Progenitor cell of endocrine pancreas (in vitro differentiated cells): Measurements from ENCODE around the gene MYOM3. TPM values are rescaled to one million over a fixed set of nuclear protein-coding genes. Genes with fewer than 3 reads are reported as not detected.

Experiments
- DNase-seq: peaks from one replicate; pipeline ENCODE4 v3.0.0; 2021; ENCODE audit warnings: low spot score; ENCODE audit not compliant: unreplicated experiment
- H3K27ac Mint-ChIP-seq: 2 replicates; pipeline ENCODE4 v1.8.0; 2021; ENCODE audit warnings: mild to moderate bottlenecking, moderate library complexity, mixed read lengths
- H3K27me3 Mint-ChIP-seq: 2 replicates; pipeline ENCODE4 v1.8.0; 2021; ENCODE audit warnings: mixed read lengths
- H3K36me3 Mint-ChIP-seq: 2 replicates; pipeline ENCODE4 v1.8.0; 2022; ENCODE audit warnings: mixed read lengths; ENCODE audit not compliant: insufficient read depth
- H3K4me1 Mint-ChIP-seq: 2 replicates; pipeline ENCODE4 v1.8.0; 2021; ENCODE audit warnings: low read depth, mixed read lengths
- H3K4me3 Mint-ChIP-seq: 2 replicates; pipeline ENCODE4 v1.8.0; 2021; ENCODE audit warnings: low read depth, mild to moderate bottlenecking, moderate library complexity, mixed read lengths
- H3K9me3 Mint-ChIP-seq: 2 replicates; pipeline ENCODE4 v1.8.0; 2021; ENCODE audit warnings: low read depth, mixed read lengths
- total RNA-seq: library from RNA; stranded (reverse); gene quantifications from 2 replicates; pipeline ENCODE4 v1.2.1, GENCODE V29; 2021
- TF ChIP-seq, protein P1 (sequence below): fragments of 200-600 bp; sonication (generic); IDR thresholded peaks from one replicate; pipeline ENCODE4 v1.5.0; 2021; ENCODE audit warnings: antibody characterized with exemption, mild to moderate bottlenecking; ENCODE audit not compliant: unreplicated experiment

The MYOM3 gene
- total RNA-seq, 1 donor from 2014 or later: 0.84 TPM

DNA sequence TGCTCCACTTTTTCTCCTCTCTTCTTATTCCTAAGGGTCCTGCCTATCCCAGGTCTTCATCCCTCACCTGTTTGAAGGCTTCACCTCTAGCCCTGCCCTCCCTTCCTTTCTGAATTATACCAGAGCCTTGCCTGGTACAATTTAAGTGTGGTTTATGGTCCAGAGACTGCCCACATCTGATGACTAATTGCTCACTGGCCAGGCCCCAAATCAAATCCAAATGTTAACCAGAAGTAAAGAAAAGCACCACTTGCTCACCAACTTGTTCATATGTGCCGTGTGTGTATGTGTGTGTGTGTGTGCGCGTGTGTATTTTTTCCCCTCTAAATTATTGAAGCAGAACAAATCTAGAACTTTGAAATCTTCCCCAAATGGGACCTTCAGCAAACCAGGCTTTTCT is 26.4 kb downstream of the MYOM3 start:
- no peak for DNase-seq
- Mint-ChIP-seq H3K4me1 (no peaks in the 10 kb centered on the region), H3K9me3 (no peaks in the 10 kb centered on the region), H3K27me3 (peaks cover 4% of the 10 kb centered on the region), H3K4me3 (no peak overlapping the region), H3K27ac (no peak overlapping the region), H3K36me3 (no peaks in the 10 kb centered on the region)
- TF ChIP-seq, protein P1, sequence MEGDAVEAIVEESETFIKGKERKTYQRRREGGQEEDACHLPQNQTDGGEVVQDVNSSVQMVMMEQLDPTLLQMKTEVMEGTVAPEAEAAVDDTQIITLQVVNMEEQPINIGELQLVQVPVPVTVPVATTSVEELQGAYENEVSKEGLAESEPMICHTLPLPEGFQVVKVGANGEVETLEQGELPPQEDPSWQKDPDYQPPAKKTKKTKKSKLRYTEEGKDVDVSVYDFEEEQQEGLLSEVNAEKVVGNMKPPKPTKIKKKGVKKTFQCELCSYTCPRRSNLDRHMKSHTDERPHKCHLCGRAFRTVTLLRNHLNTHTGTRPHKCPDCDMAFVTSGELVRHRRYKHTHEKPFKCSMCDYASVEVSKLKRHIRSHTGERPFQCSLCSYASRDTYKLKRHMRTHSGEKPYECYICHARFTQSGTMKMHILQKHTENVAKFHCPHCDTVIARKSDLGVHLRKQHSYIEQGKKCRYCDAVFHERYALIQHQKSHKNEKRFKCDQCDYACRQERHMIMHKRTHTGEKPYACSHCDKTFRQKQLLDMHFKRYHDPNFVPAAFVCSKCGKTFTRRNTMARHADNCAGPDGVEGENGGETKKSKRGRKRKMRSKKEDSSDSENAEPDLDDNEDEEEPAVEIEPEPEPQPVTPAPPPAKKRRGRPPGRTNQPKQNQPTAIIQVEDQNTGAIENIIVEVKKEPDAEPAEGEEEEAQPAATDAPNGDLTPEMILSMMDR: no peak

DNA sequence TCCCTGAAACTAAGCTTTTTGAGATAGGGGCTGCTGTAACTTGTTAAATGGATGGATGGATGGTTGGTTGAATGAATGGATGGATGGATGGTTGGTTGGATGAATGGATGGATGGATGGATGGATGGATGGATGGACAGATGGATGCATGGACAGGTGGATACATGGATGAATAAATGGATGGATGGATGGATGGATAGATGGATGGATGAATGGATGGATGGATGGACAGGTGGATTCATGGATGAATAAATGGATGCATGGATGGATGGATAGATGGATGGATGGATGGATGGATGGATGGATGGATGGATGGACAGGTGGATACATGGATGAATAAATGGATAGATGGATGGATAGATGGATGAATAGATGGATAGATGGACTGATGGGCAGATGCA is 26.9 kb downstream of the MYOM3 start:
- Mint-ChIP-seq H3K4me1 (no peaks in the 10 kb centered on the region), H3K4me3 (no peak overlapping the region), H3K36me3 (no peaks in the 10 kb centered on the region), H3K27ac (no peak overlapping the region), H3K27me3 (peaks cover 4% of the 10 kb centered on the region), H3K9me3 (no peaks in the 10 kb centered on the region)
- no peak for DNase-seq
- TF ChIP-seq, protein P1: no peak

DNA sequence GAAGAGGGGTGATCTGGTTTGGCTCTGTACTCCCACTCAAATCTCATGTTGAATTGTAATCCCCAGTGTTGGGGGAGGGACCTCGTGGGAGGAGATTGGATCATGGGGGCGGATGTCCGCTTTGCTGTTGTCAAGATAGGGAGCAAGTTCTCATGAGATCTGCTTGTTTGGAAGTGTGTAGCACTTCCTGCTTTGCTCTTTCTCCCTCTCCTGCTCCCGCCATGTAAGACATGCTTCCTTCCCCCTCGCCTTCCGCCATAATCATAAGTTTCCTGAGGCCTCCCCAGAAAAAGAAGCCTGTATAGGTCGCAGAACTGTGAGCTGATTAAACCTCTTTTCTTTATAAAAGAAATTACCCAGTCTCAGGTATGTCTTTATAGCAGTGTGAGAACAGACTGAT is 27.9 kb downstream of the MYOM3 start:
- Mint-ChIP-seq H3K27me3 (peaks cover 4% of the 10 kb centered on the region), H3K36me3 (no peaks in the 10 kb centered on the region), H3K4me1 (no peaks in the 10 kb centered on the region), H3K9me3 (no peaks in the 10 kb centered on the region), H3K27ac (peak overlapping the region; percentile 63), H3K4me3 (no peak overlapping the region)
- no peak for DNase-seq
- TF ChIP-seq, protein P1: no peak

DNA sequence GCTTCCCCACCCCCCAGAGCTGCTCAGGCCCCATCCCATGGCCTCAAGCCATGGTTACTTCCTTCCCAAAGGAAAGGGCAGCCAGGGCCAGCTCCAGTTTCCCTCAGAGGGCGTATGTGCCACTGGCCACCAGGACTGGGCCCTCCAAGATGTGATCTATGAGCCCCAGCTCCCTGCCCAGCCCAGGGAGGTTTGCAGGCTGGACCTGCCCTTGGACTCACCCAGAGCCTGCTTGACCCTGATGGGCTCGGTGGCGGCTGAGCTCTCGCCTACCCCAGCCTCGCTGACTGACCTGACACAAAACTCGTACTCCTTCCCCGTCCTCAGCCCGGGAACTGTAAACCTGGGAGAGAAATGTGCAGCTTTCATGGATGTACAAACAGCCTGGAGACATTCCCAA is 29.6 kb downstream of the MYOM3 start:
- TF ChIP-seq, protein P1: no peak
- H3K4me1 Mint-ChIP-seq: no peaks in the 10 kb centered on the region
- H3K27me3 Mint-ChIP-seq: peaks cover 4% of the 10 kb centered on the region
- no peaks in the 10 kb centered on the region for H3K9me3 Mint-ChIP-seq
- H3K36me3 Mint-ChIP-seq: no peaks in the 10 kb centered on the region
- H3K27ac Mint-ChIP-seq: no peak overlapping the region
- H3K4me3 Mint-ChIP-seq: no peak overlapping the region
- no peak for DNase-seq

DNA sequence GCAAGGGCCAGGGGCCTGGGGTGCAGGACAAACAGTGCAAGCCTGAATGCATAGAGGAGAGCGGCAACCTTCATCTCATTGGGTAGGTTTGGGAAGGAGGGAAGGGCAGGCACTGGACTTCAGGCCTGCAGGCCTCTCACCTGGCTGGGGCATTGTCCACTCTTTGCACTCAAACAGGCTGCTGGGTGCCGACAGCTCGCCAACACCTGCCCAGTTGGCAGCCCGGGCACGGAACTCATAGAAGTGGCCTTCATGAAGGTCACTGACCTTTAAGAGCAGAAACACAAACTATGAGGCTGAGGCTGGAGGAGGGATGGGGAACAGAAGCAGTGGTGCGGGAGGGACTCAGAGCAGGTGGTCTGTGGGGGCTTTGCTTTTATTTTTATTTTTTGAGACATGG is 30.7 kb downstream of the MYOM3 start:
- Mint-ChIP-seq H3K36me3 (no peaks in the 10 kb centered on the region), H3K27ac (no peak overlapping the region), H3K27me3 (peaks cover 4% of the 10 kb centered on the region), H3K4me3 (no peak overlapping the region), H3K4me1 (no peaks in the 10 kb centered on the region), H3K9me3 (no peaks in the 10 kb centered on the region)
- TF ChIP-seq, protein P1: no peak
- no peak for DNase-seq
